ENCODE measurements around the gene SLC35D2.

Gene SLC35D2

DNA sequence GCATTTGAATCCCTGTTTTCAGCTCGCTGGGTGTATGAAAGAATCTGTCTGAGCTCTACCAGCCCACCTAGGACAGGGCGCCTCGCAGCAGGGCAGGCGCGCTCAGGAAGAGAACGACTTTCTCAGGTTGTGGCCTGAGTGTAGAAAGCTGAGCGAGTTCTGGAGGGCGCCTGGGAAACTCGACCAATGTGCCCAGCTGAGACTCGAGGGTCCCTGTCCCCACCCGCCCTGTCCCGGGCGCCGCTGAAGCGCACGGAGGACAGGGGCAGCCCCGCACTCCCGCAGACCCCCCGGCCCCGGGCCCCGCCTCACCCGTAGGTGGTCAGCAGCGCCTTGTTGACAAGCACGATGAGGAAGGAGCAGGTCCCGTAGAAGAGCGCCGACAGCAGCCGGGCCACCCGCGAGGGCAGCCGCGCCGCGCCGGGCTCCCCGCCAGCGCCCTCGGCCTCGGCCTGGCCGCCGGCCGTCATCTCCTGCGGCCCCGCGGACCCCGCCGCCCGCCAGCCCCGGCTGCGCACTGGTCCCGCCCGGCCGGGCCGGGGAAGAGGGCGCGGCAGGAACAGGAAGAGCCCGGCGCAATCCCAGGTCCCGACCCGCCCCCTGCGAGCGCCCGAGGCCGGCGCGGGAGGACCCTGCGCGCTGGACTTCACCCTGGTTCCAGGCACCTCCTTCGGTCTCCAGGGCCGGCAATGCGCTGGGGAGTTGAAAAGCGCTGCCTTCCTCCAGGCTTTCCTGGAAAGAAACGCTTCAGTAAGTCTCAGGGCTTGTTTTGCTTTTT is at the start of gene SLC35D2:
Gene SLC35D2 (minus strand): TSS at position 547 of the 778 bp plus-strand sequence. CDS start 77 bp downstream, at position 470.
- peak; percentile 34 for DNase-seq

DNA sequence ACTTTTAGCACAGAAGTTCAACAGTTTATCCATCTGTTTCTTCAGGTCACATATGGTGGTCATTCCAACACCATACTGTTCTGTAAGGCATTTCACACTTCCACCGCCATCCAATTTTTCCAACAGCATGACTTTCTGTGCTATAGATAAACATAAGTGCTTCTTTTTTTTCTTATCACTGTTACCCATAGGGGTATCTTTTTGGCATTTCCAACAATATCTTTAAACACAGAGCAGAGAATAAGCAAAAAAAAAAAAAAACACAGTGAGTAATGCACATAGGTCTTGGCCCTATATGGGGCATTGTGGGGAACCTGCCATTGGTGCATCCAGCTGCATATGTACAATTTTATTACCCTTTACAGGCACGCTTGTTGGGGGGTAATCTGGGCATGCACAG is 46.9 kb upstream of the SLC35D2 start:
- DNase-seq = peak; percentile 80

DNA sequence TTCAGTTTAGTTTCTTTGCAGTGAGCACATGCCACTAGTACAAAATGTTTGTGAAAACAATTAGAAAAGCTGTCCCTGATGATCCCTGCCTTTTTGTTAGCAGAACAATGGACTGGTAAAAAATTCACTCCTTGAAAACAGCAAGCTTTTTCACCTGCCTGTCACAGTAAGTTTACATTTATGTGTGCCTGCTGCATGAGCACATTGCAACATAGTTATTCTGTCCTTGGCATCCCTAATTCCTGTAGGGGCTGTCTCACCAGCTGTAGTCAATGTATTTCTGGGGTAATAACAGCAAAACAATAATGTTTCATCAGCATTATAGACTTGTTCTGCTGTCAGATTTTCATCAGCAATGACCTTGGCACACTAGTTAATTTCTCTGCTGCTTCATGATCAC is 46.2 kb upstream of the SLC35D2 start:
- no peak for DNase-seq

DNA sequence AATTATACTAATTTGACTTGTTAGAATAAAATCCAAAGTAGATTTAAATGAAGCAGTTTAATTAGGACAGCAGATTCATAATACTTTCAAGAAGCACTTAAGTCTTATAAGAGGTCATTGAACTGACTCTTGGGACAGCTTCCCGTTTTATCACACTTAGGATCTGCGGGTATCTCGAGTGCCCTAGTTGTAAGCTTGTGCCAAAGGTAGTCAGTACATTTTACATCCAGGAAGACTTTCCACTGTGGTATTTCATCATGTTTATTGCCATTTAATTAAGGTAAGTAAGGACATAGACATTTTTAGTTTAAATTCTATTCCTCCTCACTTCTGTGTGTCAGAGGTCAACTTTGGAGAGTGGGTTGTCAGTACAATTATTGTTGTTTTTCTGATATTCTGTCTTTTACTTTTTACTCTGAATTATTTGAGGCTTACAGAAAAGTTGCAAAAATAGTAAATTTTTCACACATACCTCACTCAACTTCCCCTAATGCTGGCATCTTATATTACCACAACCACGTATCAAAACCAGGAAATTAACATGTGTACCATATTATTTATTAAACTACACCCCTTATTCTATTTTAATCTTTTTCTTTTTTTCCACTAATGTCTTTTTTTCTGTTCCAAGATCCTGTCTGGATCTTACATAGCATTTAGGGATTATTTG is 42.1 kb upstream of the SLC35D2 start:
- DNase-seq = no peak

DNA sequence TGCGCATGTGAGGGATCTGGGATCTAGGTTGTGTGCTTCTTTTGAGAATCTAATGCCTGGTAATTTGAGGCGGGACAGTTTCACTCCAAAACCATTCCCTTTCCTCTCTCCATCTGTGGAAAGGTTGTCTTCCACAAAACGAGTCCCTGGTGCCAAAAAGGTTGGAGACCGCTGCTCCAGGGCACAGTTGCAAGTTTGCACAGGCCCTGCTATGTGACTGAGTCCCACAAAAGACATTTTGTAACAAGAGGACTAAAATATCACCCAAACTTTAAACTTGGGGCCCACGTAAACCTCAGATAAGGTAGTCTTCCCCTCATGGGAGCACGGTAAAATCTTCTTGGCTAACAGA is 40.5 kb upstream of the SLC35D2 start:
- DNase-seq = no peak

DNA sequence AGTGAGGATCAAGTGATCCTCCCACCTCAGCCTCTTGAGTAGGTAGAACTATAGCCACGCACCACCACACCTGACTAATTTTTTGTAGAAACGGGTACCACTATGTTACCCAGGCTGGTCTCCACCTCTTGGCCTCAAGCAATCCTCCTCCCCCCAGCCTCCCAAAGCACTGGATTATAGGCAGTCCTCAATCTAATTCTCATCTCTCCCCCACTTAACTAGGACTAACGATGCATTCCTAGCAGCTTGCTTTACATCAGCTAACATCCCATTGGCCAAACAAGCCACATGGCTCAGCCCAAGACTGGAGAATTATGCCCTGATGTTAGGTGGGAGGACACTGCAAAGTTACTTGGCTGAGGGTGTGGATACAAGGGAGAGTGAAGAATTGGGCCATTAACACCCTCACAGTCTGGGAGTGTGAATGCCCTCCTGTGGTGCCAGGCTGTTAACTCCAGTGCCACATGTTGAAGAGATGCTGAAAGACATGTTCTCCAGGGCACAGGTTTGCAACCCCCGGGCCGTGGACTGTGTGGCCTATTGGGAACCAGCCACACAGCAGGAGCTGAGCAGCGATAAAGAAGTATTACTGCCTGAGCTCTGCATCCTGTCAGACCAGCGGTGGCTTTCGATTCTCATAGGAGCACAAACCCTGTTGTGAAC is 39.9 kb upstream of the SLC35D2 start:
- no peak for DNase-seq

DNA sequence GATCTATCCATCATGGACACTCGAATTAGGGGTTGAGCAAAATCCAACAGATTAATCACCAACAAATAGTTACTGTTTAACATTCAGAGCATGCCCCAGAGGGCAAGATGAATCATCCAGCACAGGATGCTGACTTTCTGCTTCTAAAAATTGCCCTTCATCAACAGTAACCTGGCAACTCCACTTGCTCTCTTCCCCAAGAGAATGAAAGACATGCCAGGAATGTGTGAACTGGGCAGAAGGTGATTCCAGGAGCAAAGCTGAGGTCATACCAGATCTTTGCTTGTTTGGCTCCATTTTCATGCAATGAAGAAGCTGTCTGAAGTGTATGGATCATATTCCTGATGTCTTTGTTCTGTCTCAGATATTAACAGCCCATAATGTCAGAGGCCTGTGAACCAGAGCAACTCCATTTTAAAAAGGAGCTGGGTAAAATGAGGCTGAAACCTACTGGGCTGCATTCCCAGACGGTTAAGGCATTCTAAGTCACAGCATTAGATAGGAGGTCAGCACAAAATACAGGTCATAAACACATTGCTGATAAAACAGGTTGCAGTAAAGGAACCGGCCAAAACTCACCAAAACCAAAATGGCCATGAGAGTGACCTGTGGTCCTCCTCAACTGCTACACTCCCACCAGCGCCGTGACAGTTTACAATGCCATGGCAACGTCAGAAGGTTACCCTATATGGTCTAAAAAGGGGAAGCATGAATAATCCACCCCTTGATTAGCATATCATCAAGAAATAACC is 37.1 kb upstream of the SLC35D2 start:
- DNase-seq = peak; percentile 54

DNA sequence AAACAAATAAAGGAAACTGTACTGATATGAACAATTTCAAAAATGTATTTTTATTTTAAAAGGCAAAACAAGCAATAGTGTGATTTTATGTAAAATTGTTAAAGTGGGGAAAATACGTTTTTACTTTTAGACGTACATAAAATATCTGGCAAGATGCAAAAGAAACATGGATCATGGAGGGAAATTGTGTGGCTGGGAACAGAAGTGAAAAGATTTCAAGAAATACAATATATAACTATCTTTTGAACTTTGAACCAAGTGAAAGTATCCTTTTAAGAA is 36.1 kb upstream of the SLC35D2 start:
- no peak for DNase-seq

DNA sequence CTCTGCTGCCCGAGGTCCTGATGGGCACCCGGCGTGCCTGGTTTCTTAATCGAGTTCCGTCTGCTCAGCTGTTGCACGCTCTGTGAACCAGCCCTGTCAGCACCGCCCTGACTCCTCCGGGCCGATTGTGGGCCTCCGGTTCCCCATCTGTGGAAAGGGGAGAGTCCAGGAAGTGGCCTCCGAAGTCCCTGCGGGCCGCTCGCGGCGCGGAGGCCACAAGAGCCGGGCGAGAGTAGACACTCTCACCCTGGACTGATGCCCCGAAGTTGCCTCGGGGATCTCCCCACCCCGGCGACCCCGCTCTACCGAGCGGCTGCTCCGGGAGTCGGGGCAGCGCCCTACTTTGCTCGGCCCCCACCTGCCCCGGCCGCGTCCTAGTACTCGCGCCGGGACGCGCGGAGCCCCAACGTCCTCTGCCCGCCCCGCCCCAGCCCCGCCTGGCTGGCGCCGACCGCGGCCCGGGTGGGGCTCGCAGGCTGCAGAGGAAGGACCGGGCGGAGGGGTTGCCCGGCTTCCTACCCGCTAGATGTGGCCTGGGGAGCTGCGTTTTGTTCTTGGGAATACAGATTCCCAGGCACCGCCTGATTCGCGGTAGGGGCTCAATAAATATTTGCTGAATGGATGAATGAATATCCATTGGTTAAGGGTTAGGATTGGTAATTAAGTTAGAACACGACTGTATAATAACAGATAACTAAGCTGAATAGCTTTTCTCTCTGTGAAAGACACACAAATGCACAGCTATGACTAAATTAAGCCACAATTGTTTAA is 35.6 kb upstream of the SLC35D2 start:
- peak; percentile 89 for DNase-seq

DNA sequence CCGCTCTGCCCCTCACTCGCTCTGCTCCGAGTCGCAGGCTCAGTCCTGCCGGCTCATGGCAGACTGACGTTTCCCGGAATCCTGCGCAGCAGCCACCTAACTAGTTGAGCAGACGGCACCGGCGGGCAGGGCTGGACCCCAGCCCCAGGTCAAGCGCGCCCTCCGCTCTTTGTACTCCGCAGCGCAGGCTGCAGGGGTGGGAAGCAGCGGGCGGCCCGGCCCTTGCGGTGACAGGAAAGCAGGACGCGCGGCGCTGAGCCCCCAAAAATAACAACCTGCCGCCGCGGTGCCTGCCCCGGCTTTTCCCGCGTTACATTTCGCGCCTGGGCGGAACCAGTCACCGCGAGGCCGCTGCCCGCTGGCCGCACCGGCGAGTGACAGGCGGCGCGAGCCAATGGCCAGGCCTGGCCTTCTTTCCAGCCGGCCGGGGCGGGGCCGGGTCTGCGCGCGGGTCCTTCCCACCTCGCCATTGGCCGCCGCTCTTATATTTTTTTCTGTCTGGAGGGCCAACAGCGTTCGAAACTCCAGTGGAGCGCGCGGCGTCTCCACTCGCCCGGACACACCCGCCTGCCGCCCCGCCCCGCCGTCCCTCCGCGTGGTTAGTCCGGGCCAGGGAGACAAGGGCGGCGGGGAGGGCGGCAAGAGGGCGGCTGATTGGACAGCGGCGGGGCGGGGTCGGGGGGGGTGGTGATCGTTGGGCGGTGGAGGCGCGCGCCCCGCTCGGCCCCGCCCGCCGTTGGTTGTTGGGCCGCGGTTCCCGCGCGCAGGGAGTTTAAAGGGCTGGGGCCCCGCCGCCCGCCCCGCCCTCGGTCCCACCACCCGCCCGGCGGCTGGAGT is 34.8 kb upstream of the SLC35D2 start, which contains the start of gene ZNF367:
Gene ZNF367 (minus strand): TSS at position 288 of the 837 bp plus-strand sequence. CDS start 338 bp downstream, outside the sequence.
- peak; percentile 97 for DNase-seq

DNA sequence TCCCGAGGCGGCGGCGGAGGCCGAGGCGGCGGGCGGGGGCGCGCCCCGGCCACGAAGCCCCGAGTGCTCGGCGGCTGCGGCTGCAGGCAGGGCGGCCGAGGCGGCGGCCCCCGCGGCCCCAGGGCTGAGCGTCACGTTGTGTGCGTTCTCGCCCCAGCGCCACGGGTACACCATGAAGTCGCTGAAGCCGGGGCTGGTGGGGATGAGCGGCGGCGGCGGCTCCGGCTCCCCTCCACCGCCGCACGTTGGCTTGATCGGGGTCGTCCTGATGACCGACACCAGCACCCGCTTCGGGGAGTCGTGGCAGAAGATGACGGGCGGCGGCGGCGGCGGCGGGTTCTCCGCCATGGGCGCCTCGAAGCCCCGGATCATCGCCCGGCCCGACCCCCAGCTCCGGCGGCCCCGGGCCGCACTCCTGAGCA is 34.2 kb upstream of the SLC35D2 start:
- no peak for DNase-seq

DNA sequence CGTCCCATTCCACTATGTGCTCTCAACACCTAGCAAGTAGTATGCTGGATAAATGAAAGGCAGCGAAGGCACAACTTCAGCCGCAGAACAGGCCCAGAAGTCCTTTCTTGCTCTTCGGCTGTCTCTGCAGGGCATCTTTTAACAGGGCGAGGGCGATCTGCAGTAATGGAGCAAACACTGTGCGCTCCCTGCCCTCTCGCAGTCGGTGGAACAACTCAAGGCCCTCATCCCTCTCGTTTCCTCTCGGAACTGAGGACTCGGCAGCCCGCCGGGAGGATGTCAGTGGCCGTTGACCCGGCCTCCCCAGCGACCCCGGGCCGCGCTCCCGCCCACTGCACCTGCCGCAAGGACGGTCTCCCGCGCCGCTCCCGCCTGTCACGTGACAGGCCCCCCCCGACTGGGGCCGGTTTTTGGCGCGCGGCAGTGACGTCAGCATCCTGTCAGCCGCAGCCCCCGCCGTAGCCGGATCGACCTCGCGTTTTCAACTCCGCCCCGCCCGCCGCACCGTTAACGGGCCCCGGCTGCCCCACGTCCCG is 33.6 kb upstream of the SLC35D2 start:
- peak; percentile 86 for DNase-seq

DNA sequence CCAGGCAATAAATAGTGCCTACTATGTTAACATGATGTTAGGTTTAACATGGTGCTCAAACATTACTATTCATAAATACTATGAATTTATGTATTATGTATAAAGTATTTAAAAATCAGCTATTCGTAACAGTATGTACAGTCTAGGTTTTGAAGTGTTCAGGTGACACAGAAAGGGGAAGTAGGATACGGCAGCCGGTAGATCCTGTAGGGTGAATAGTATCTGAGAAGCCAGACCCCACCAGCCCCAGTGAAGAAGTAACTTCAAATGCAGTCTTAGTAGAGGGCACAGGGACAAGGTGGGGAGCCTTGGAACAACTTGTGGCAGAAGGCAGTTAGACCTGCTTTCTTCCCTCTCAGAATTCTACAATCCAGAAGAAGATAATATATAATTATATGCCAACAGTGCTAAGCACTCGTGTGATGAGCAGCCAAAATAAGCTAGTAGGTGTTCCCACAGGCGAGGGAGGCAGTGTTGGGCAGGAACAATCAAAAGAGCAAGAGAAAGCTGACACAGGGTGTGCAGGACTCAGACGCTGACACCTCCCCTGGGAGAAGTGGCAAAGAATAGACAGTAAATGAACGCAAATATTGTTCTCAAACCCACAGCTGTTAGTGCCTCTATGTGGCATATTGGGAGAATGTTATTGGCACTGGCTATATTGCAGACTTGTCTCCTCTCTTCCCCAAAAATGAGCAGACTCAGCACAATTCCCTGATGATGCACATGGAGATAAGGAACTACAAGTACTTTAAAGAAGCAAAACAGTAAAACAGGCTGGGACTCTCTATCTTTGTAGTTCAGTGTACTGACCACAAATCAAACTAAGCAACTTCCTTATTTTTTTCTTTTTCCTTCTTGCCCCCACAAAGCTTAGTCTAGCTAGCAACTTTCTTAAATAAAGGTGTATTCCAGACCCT is 30.1 kb upstream of the SLC35D2 start:
- peak; percentile 55 for DNase-seq

DNA sequence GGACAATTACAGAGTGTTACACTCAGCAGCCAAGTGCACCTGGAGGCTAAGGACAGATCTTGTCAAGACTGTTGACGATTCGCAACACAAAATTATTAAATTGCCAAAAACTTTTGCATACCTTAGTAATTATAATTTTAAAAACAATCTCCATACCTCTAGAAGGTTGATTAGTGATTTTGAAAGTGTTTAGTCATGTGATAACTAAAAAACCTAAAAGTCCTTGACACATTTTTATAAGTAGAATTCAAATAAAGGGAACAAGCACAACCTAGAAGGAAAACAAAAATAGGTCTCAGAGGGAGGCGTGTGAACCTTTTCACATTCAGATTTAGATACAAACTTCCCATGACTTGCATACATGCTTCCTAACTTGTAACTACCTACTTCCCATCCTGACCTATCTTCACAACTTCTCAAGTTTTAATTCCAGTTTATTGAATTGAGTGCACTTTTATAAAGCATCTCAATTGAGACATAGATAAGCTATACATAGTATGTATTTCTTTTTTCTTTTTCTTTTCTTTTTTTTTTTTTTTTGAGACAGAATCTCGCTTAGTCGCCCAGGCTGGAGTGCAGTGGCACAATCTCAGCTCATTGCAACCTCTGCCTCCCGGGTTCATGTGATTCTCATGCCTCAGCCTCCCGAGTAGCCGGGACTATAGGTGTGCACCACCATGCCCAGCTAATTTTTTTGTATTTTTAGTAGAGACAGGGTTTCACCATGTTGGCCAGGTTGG is 28.8 kb upstream of the SLC35D2 start:
- DNase-seq = no peak

DNA sequence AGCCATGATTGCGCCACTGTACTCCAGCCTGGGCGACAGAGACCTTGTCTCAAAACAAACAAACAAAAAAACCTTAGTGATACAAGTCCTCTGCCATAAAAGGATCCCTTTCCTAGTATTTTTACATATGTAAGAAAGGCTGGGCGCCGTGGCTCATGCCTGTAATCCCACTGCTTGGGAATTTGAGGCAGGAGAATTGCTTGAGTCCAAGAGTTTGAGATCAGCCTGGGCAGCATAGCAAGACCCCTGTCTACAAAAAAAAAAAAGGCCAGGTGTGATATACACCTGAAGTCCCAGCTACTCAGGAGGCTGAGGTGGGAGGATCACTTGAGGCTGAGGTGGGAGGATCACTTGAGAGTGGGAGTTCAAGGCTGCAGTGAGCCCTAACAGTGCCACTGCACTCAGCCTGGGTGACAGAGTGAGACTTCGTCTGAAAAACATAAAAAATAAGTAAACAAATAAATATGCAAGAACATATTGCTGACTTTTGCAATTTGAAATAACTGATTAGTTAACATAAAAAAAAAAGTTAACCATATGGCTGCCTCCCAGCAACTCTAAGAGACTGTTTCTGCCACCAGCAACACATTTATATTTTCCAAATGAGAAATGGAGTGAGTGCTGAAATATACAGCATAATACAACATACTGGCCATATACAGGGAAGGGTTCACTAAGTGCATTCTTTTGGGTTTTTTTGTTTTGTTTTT is 27.8 kb upstream of the SLC35D2 start:
- no peak for DNase-seq

DNA sequence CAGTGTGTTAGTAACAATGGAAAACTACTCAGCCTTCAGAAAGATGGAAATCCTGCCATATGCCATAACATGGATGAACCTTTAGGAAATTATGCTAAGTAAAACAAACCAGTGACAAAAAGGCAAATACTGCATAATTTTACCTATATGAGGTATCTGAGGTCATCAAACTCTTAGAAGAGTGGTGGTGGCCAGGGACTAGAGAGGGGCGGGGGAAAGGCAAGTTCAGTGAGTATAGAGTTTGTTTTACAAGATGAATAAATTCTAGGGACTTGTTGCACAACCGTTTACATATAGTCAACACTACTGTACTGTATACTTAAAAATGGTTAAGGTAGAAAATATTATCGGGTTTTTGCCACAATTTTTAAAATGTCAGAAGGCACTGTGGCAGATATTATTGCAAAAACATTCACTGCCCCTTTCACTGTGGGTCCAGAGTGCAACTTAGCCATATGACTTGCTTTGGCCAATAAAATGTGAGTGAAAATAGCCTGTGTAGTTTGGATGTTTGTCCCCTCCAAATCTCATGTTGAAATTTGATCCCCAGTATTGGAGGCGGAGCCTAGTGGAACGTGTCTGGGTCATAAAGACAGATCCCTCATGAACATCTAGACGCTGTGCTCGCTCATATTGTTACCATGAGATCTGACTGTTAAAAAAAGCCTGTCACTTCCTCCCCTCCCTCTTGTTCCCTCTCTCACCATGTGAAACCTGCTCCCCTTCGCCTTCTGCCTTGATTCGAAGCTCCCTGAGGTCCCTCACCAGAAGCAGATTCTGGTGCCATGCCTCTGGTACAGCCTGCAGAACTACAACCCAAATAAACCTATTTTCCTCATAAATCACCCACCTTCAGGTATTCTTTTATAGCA is 25.1 kb upstream of the SLC35D2 start:
- DNase-seq = no peak

DNA sequence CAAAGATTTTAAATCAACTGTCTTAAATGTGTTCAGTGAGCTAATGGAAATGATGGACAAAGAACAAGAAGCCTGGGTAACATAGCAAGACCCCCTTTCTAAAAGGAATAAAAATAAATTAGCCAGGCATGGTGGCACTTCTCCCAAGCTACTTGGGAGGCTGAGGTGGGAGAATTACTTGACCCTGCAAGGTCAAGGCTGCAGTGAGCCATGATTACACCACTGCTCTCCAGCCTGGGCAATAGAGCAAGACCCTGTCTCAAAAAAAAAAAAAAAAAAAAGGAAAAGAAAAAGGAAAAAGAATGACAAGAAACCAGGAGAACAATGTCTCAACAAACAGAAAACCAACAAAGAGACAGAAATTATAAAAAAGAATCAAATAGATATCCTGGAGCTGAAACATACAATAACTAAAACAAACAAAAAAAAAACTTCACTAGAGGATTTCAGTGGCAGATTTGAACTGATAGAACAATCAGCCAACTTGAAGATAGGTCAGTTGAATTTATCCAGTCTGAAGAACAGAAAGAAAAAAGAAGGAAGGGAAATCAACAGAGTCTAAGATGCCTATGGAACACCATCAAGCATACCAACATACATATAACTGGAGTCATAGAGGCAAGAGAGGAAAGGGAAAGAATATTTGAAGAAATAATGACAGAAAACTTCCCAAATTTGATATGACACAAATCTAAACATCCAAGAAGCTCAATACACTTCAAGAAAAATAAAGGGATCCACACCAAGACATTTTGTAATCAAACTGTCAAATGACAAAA is 16.8 kb upstream of the SLC35D2 start:
- no peak for DNase-seq
